ENCODE data around the gene GPC5.

GPC5 gene

GRCh38 chr13:91534996-91535395 is 136.6 kb downstream of the GPC5 start:
- TF ChIP-seq, protein P1, sequence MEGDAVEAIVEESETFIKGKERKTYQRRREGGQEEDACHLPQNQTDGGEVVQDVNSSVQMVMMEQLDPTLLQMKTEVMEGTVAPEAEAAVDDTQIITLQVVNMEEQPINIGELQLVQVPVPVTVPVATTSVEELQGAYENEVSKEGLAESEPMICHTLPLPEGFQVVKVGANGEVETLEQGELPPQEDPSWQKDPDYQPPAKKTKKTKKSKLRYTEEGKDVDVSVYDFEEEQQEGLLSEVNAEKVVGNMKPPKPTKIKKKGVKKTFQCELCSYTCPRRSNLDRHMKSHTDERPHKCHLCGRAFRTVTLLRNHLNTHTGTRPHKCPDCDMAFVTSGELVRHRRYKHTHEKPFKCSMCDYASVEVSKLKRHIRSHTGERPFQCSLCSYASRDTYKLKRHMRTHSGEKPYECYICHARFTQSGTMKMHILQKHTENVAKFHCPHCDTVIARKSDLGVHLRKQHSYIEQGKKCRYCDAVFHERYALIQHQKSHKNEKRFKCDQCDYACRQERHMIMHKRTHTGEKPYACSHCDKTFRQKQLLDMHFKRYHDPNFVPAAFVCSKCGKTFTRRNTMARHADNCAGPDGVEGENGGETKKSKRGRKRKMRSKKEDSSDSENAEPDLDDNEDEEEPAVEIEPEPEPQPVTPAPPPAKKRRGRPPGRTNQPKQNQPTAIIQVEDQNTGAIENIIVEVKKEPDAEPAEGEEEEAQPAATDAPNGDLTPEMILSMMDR (IDR thresholded peaks at IDR 0.05; ENCODE audit: low read depth, low read length) = no peak
- no peak for DNase-seq (ENCODE audit: extremely low read depth, low read depth)

DNA sequence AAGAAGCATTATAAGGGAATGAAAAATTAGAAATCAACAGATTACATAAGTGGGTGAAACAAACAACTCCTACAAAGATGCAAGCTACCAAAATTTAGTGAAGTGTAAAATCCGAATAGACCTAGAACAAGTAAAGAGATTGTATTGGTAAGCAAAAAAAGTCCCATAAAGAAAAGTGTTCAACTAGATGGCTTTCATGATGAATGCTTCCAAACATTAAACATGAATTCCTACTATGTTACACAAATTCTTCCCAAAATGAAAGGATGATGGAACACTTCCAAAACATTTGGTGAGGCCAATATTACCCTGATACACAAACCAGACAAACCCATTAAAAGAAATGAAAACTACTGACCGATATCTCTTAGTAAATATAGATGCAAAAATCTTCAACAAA is 139.0 kb downstream of the GPC5 start:
- DNase-seq (ENCODE audit: extremely low read depth, low read depth) = no peak
- TF ChIP-seq, protein P1 (IDR thresholded peaks at IDR 0.05; ENCODE audit: low read depth, low read length) = no peak

DNA sequence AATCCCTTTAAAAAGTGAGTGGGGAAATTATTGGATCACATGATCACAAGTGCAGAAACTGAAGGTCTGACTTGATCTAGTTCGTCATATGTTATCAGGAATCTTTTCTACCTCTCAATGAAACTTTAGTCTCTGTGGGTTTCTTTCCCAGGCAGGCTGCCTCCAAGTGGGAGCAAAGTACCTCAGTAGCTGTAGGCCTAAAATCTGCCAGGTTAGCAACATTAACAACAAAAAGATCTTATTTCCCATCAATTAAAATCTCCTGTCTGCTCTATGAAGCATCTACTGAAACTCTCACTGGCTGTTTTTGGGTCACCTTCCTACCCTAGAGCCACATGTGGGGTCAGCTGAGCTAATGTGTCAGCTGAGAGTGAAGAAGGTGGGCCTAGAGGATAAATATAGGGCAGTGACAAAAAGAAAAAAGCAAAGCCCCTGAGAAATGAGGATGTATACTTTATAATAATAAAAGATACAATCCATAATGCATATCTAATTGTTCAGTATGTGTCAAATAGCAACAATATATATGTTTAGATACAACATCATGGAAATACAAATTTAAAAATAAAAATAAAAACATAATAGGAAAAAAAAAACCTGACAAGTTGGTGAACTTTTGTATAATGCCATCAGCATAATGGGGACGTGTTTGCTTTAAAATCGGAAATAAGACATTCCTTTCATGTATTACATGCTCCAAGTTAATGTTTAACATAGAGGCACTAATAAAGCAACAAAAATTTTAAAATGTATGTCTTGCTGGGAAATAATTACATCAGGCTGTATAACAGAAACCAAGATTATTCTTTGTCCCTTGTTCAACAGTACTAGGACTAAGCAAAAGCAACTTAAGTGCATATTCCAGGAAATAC is 141.1 kb downstream of the GPC5 start:
- TF ChIP-seq, protein P1 (IDR thresholded peaks at IDR 0.05; ENCODE audit: low read depth, low read length) = no peak
- no peak for DNase-seq (ENCODE audit: extremely low read depth, low read depth)

GRCh38 chr13:91540158-91540736 is 141.8 kb downstream of the GPC5 start:
- TF ChIP-seq, protein P1 (IDR thresholded peaks at IDR 0.05; ENCODE audit: low read depth, low read length) = no peak
- no peak for DNase-seq (ENCODE audit: extremely low read depth, low read depth)

GRCh38 chr13:91544723-91545122 is 146.3 kb downstream of the GPC5 start:
- TF ChIP-seq, protein P1 (IDR thresholded peaks at IDR 0.05; ENCODE audit: low read depth, low read length) = no peak
- DNase-seq (ENCODE audit: extremely low read depth, low read depth) = no peak

DNA sequence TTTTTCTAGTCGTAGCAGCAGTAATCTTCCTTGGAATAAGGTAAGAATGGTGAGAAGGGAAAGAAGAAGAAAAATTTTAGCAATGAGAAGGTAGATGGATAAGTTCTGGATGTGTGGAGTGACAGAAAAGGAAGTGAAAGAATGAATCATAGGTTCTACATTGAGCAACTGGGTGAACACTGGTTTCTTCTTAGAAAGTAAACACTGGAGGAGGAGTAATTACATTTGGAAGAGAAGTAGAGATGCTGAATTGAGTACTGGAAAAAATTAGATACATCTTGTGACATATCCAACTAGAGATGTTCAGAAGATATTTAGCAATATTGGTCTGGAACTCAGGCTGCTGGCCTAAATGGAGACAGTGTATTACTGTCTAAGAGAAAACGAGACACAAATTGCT is 148.5 kb downstream of the GPC5 start:
- TF ChIP-seq, protein P1 (IDR thresholded peaks at IDR 0.05; ENCODE audit: low read depth, low read length) = no peak
- no peak for DNase-seq (ENCODE audit: extremely low read depth, low read depth)

DNA sequence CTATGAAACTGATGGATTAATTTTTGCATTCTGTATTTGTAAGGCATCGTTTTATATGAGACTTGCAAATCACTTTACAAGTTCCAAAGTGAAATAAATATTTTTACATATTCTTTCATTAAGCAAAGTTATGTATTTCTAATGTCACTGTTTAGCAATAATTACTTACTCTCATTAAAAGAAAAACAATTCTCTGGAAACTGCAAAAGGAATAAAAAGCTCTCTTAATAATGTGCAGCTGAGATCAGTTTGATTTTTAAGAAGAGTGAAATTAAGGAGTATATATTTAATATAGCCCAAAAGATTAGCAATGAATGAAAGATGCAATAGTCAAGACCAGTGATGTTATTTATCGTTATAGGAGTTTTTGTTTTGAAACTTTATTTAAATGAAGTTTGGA is 155.2 kb downstream of the GPC5 start:
- no peak for DNase-seq (ENCODE audit: extremely low read depth, low read depth)
- TF ChIP-seq, protein P1 (IDR thresholded peaks at IDR 0.05; ENCODE audit: low read depth, low read length) = no peak

Measured in AG09319 (cell line).